NCI-H146 treated with DMSO at 0.1 percent for 48 hours (cell line): Measurements from ENCODE around the gene KRTAP6-3.

Experiments
- DNase-seq: peaks from one replicate; lab custom pipeline; 2025; ENCODE audit not compliant: unreplicated experiment; lab: John Stamatoyannopoulos, UW

Gene KRTAP6-3

DNA sequence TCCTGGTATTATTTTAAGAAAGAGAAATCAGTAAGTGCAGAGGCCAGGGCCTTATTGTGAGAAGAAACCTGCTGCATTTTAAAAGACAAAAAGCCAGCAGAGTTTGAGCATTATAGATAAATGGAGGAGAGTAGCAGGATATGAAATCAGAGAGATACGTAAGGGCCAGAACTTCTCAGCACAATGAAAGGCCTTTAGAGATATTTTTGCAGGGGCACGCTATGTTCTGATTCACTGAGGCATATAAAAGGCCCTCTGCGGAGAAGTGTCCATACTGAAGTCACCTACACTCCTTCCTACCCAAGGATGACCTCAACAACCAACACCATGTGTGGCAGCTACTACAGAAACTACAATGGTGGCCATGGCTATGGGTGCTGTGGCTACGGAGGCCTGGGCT, at the start of gene KRTAP6-3:
Gene KRTAP6-3 (plus strand): TSS at position 301 of the 400 bp plus-strand sequence. CDS start 6 bp downstream, at position 307.
- DNase-seq, result no peak

- DNase-seq, result no peak
These were observed 39.5 kb upstream of the KRTAP6-3 start for GRCh38 chr21:30552782-30553181.

DNA sequence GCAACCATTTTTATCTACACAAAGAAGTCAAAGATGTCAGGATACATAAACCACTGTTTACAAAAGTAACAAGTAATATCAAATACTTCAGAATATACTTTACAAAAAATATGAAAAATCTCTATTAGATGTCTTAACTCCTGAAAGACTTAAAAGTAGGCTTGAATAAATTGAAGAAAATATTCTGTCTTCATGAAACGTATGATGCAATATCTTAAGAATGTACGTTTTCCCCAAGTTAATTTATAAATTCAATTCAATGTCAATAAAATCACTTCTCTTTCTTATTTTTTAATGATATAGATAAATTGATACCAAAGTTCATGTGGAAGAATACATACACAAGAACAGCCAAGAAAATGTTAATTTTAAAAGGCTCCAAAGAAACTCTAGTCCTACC, 37.1 kb upstream of the KRTAP6-3 start:
- no peak for DNase-seq

GRCh38 chr21:30561264-30561895, 30.9 kb upstream of the KRTAP6-3 start, which contains the start of gene KRTAP19-7:
Gene KRTAP19-7 (minus strand): TSS chr21:30561314. CDS start chr21:30561289, 25 bp downstream.
- no peak for DNase-seq

DNA sequence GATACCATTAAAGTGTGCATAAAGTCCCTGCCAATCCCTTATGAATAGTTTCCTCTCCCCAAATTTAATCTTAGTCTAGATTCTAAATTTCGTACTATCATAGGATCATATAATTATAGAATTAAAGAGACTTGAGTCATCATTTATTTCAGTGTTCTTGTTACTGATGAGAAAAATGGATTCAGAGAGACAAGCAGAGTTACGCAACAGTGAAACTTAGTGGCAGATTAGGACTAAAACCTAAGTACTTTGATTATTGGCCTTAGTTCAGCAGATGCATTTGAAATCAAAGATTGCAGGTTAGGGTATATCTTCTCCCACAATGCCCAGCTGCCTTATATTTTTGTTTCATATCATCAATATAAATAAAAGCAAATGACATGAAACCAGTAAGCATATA, 30.3 kb upstream of the KRTAP6-3 start:
- no peak for DNase-seq

- DNase-seq, result no peak
These were observed 29.2 kb upstream of the KRTAP6-3 start for GRCh38 chr21:30563072-30563471.

GRCh38 chr21:30563630-30564029, 28.6 kb upstream of the KRTAP6-3 start:
- no peak for DNase-seq

- DNase-seq, result no peak
These were observed 24.6 kb upstream of the KRTAP6-3 start for GRCh38 chr21:30567617-30568016.

DNA sequence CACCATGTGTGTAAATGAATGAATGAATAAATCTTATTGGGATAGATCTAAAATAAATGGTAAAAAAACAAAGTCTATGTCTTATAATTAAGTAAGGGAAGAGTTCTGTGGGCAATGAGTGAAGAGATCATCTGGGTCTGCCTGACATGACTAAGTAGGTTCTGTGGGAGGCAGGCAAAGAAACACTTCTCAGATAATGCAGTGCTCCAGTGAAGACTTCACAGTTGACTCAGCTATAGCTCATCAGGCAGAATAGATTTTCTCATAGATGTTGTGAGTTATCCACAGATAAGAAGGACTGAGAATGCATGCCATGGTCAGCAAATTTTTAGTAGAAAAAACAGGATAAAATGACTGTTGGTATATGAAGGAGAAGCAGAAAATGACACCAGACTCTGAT, 14.5 kb upstream of the KRTAP6-3 start:
- DNase-seq, result no peak

GRCh38 chr21:30579346-30579745, 12.9 kb upstream of the KRTAP6-3 start:
- DNase-seq, result no peak

GRCh38 chr21:30580132-30580531, 12.1 kb upstream of the KRTAP6-3 start:
- DNase-seq, result no peak

DNA sequence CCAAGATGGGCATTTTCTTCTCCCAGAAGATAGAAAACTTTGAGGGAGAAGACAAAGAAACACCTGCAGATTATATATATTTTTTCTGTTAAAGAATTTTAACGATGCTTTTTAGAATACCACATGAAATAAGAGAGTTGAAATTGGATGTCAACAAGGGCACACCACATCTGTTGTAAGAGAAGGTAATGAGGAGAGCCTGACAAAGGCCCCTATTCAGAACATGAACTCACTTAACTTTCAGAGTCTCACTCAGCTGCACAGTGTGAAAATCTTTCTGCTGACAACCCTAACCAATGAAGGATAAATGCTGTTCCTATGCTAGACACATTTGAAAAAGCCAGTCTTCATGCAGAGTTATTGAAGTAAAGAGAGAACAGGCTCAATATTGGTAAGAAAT, 9.4 kb upstream of the KRTAP6-3 start:
- no peak for DNase-seq

GRCh38 chr21:30590297-30590696, 1.9 kb upstream of the KRTAP6-3 start, which contains the start of gene KRTAP22-2:
Gene KRTAP22-2 (minus strand): TSS chr21:30590397.
- no peak for DNase-seq

DNA sequence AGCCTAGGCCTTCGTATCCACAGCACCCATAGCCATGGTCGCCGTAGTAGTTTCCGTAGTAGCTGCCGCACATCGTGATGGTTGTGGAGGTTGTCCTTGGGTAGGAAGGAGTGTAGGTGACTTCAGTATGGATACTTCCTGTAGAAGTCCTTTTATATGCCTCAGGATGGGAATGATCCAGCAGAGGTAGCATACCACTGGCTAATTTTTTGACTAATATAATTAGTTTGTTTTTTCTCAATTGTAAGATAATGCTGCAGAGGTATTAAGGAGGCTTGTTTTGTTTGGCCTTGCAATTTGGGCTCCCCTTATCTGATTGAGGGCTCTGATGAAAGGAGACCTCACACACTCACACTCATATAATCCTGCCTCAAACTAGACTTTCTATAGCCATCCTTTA, 6.6 kb downstream of the KRTAP6-3 start, which contains the start of gene KRTAP6-2:
Gene KRTAP6-2 (minus strand): TSS at position 101 of the 400 bp plus-strand sequence. CDS start 28 bp downstream, at position 73.
- DNase-seq, result no peak

DNA sequence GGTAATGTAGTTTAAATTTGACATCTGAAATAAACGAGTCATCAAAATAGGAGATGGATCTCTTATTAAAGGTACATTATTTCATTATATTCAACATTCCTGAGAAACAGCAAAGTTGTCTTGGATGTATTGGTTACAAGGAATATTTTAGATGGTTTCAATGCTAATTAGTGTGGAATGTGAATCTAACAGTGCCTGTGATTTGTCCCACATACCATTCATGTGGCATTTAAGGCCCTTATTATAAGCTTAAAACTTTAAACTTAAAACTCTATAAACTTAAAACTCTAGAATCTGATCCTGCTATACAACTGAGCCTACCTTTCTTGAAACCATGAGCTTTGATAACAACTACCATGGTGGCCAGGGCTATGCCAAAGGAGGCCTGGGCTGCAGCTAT, 8.5 kb downstream of the KRTAP6-3 start, which contains the start of gene KRTAP22-1:
Gene KRTAP22-1 (plus strand): TSS at position 301 of the 400 bp plus-strand sequence.
- no peak for DNase-seq

GRCh38 chr21:30605968-30606367, 13.7 kb downstream of the KRTAP6-3 start:
- no peak for DNase-seq

GRCh38 chr21:30612132-30612531, 19.9 kb downstream of the KRTAP6-3 start:
- no peak for DNase-seq

- DNase-seq, result no peak
These were observed 21.6 kb downstream of the KRTAP6-3 start, which contains the start of gene KRTAP6-1 for GRCh38 chr21:30613836-30614235. Gene KRTAP6-1 (minus strand): TSS chr21:30613930. CDS start chr21:30613904, 26 bp downstream.

GRCh38 chr21:30615199-30615598, 23.0 kb downstream of the KRTAP6-3 start:
- DNase-seq, result no peak

- DNase-seq, result no peak
These were observed 23.9 kb downstream of the KRTAP6-3 start, which contains the start of gene KRTAP20-1 for GRCh38 chr21:30616125-30616524. Gene KRTAP20-1 (plus strand): TSS chr21:30616425. CDS start chr21:30616455, 30 bp downstream.

DNA sequence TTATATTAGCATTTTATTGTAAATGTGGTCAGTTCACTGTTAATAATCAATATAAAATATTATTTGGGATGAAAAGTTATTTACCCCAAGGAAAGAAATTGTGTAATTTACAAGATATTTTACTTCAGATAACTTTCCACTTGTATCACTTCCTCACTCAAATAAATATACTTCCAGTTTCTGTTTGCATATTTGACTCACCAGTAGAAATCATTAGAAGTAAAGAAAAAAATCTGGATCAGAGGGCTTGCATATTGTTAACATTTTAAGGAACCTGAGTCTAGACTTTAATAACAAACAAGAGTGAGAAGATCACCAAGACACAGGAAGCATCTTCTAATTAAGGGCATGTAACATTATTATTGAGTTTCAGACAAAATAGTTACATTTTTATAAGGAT, 27.8 kb downstream of the KRTAP6-3 start:
- no peak for DNase-seq

- DNase-seq, result no peak
These were observed 28.3 kb downstream of the KRTAP6-3 start, which contains the start of gene KRTAP20-4 for GRCh38 chr21:30620522-30620921. Gene KRTAP20-4 (plus strand): TSS chr21:30620627.
